ENCODE results near the gene ZNF326.
"Not testable (repeated sequence)": the region's sequence is repeated elsewhere in the genome, so short reads cannot be mapped to it uniquely, and the experiment has no call there.

Gene ZNF326

GRCh38 chr1:89989099-89989498, 5.8 kb upstream of the ZNF326 start:
- Histone ChIP-seq H3K9me3 (ENCODE audit: control insufficient read depth, low read length) (no peaks in the 10 kb centered on the region), H3K4me3 (ENCODE audit: low read length) (no peak overlapping the region), H3K4me1 (ENCODE audit: control insufficient read depth, insufficient read depth, low read length) (no peaks in the 10 kb centered on the region), H3K36me3 (ENCODE audit: control insufficient read depth, insufficient read depth, low read length, severe bottlenecking) (no peaks in the 10 kb centered on the region), H3K27me3 (replicated peaks; ENCODE audit: control insufficient read depth, insufficient read depth, low read length) (no peaks in the 10 kb centered on the region), H3K9ac (ENCODE audit: low read length) (no peak overlapping the region)
- no peak for DNase-seq (ENCODE audit: low read depth)

GRCh38 chr1:89989799-89990198, 5.1 kb upstream of the ZNF326 start:
- Histone ChIP-seq H3K4me3 (ENCODE audit: low read length) (no peak overlapping the region), H3K4me1 (ENCODE audit: control insufficient read depth, insufficient read depth, low read length) (no peaks in the 10 kb centered on the region), H3K9me3 (ENCODE audit: control insufficient read depth, low read length) (no peaks in the 10 kb centered on the region), H3K36me3 (ENCODE audit: control insufficient read depth, insufficient read depth, low read length, severe bottlenecking) (no peaks in the 10 kb centered on the region), H3K9ac (ENCODE audit: low read length) (no peak overlapping the region), H3K27me3 (replicated peaks; ENCODE audit: control insufficient read depth, insufficient read depth, low read length) (no peaks in the 10 kb centered on the region)
- no peak for DNase-seq (ENCODE audit: low read depth)

GRCh38 chr1:89990976-89991831, 3.7 kb upstream of the ZNF326 start:
- DNase-seq (ENCODE audit: low read depth), result no peak
- no peaks in the 10 kb centered on the region for H3K27me3 ChIP-seq (replicated peaks; ENCODE audit: control insufficient read depth, insufficient read depth, low read length)

GRCh38 chr1:89993541-89993940, 1.4 kb upstream of the ZNF326 start:
- H3K4me1 ChIP-seq (ENCODE audit: control insufficient read depth, insufficient read depth, low read length), result peaks cover 23% of the 10 kb centered on the region
- H3K9me3 ChIP-seq (ENCODE audit: control insufficient read depth, low read length), result no peaks in the 10 kb centered on the region
- no peaks in the 10 kb centered on the region for H3K27me3 ChIP-seq (replicated peaks; ENCODE audit: control insufficient read depth, insufficient read depth, low read length)
- DNase-seq (ENCODE audit: low read depth), result no peak
- no peak overlapping the region for H3K9ac ChIP-seq (ENCODE audit: low read length)
- H3K4me3 ChIP-seq (ENCODE audit: low read length), result no peak overlapping the region
- H3K36me3 ChIP-seq (ENCODE audit: control insufficient read depth, insufficient read depth, low read length, severe bottlenecking), result no peaks in the 10 kb centered on the region

More at GRCh38 chr1:89990976-89991831, 3.7 kb upstream of the ZNF326 start:
- no peak overlapping the region for H3K9ac ChIP-seq (ENCODE audit: low read length)
- H3K4me1 ChIP-seq (ENCODE audit: control insufficient read depth, insufficient read depth, low read length), result peaks cover under 1% of the 10 kb centered on the region
- H3K36me3 ChIP-seq (ENCODE audit: control insufficient read depth, insufficient read depth, low read length, severe bottlenecking), result no peaks in the 10 kb centered on the region
- no peak overlapping the region for H3K4me3 ChIP-seq (ENCODE audit: low read length)
- H3K9me3 ChIP-seq (ENCODE audit: control insufficient read depth, low read length), result no peaks in the 10 kb centered on the region

GRCh38 chr1:89994231-89994804, 592 bp upstream of the ZNF326 start:
- H3K4me3 ChIP-seq (ENCODE audit: low read length), result peak overlapping the region; percentile 96
- DNase-seq (ENCODE audit: low read depth), result no peak
- H3K9me3 ChIP-seq (ENCODE audit: control insufficient read depth, low read length), result no peaks in the 10 kb centered on the region

GRCh38 chr1:89995598-89996449, 914 bp downstream of the ZNF326 start:
- Histone ChIP-seq H3K4me1 (ENCODE audit: control insufficient read depth, insufficient read depth, low read length) (peaks cover 42% of the 10 kb centered on the region), H3K27me3 (replicated peaks; ENCODE audit: control insufficient read depth, insufficient read depth, low read length) (no peaks in the 10 kb centered on the region), H3K9me3 (ENCODE audit: control insufficient read depth, low read length) (no peaks in the 10 kb centered on the region), H3K4me3 (ENCODE audit: low read length) (peak overlapping the region; percentile 96), H3K9ac (ENCODE audit: low read length) (peak overlapping the region; percentile 96), H3K36me3 (ENCODE audit: control insufficient read depth, insufficient read depth, low read length, severe bottlenecking) (no peaks in the 10 kb centered on the region)
- peak; percentile 31 for DNase-seq (ENCODE audit: low read depth)

More at GRCh38 chr1:89994231-89994804, 592 bp upstream of the ZNF326 start:
- peaks cover 29% of the 10 kb centered on the region for H3K4me1 ChIP-seq (ENCODE audit: control insufficient read depth, insufficient read depth, low read length)
- H3K9ac ChIP-seq (ENCODE audit: low read length), result peak overlapping the region; percentile 96
- no peaks in the 10 kb centered on the region for H3K27me3 ChIP-seq (replicated peaks; ENCODE audit: control insufficient read depth, insufficient read depth, low read length)
- no peaks in the 10 kb centered on the region for H3K36me3 ChIP-seq (ENCODE audit: control insufficient read depth, insufficient read depth, low read length, severe bottlenecking)

- peak overlapping the region; percentile 96 for H3K9ac ChIP-seq (ENCODE audit: low read length)
- H3K4me3 ChIP-seq (ENCODE audit: low read length), result peak overlapping the region; percentile 96
- H3K9me3 ChIP-seq (ENCODE audit: control insufficient read depth, low read length), result no peaks in the 10 kb centered on the region
- no peaks in the 10 kb centered on the region for H3K36me3 ChIP-seq (ENCODE audit: control insufficient read depth, insufficient read depth, low read length, severe bottlenecking)
- no peaks in the 10 kb centered on the region for H3K27me3 ChIP-seq (replicated peaks; ENCODE audit: control insufficient read depth, insufficient read depth, low read length)
- peaks cover 42% of the 10 kb centered on the region for H3K4me1 ChIP-seq (ENCODE audit: control insufficient read depth, insufficient read depth, low read length)
- no peak for DNase-seq (ENCODE audit: low read depth)
Observed at GRCh38 chr1:89996450-89997110, 1.7 kb downstream of the ZNF326 start.

- Histone ChIP-seq H3K4me1 (ENCODE audit: control insufficient read depth, insufficient read depth, low read length) (peaks cover 42% of the 10 kb centered on the region), H3K4me3 (ENCODE audit: low read length) (peak overlapping the region; percentile 96)
- not testable (repeated sequence) for H3K9me3 ChIP-seq (ENCODE audit: control insufficient read depth, low read length); H3K27me3 ChIP-seq (replicated peaks; ENCODE audit: control insufficient read depth, insufficient read depth, low read length); DNase-seq (ENCODE audit: low read depth); H3K36me3 ChIP-seq (ENCODE audit: control insufficient read depth, insufficient read depth, low read length, severe bottlenecking); H3K9ac ChIP-seq (ENCODE audit: low read length)
Observed at GRCh38 chr1:89997152-89997551, 2.2 kb downstream of the ZNF326 start.

- peak overlapping the region; percentile 53 for H3K4me3 ChIP-seq (ENCODE audit: low read length)
- H3K9me3 ChIP-seq (ENCODE audit: control insufficient read depth, low read length), result no peaks in the 10 kb centered on the region
- no peaks in the 10 kb centered on the region for H3K27me3 ChIP-seq (replicated peaks; ENCODE audit: control insufficient read depth, insufficient read depth, low read length)
- no peaks in the 10 kb centered on the region for H3K36me3 ChIP-seq (ENCODE audit: control insufficient read depth, insufficient read depth, low read length, severe bottlenecking)
- H3K9ac ChIP-seq (ENCODE audit: low read length), result no peak overlapping the region
- DNase-seq (ENCODE audit: low read depth), result peak; percentile 53
- H3K4me1 ChIP-seq (ENCODE audit: control insufficient read depth, insufficient read depth, low read length), result peaks cover 42% of the 10 kb centered on the region
Observed at GRCh38 chr1:89998306-89998705, 3.4 kb downstream of the ZNF326 start.

GRCh38 chr1:89999208-89999607, 4.3 kb downstream of the ZNF326 start:
- no peaks in the 10 kb centered on the region for H3K27me3 ChIP-seq (replicated peaks; ENCODE audit: control insufficient read depth, insufficient read depth, low read length)
- H3K4me3 ChIP-seq (ENCODE audit: low read length), result peak overlapping the region; percentile 33
- DNase-seq (ENCODE audit: low read depth), result no peak
- peaks cover 42% of the 10 kb centered on the region for H3K4me1 ChIP-seq (ENCODE audit: control insufficient read depth, insufficient read depth, low read length)
- no peaks in the 10 kb centered on the region for H3K36me3 ChIP-seq (ENCODE audit: control insufficient read depth, insufficient read depth, low read length, severe bottlenecking)
- H3K9me3 ChIP-seq (ENCODE audit: control insufficient read depth, low read length), result no peaks in the 10 kb centered on the region
- no peak overlapping the region for H3K9ac ChIP-seq (ENCODE audit: low read length)

Data from adipocyte (in vitro differentiated cells).